Measurements from ENCODE around the gene ZNF14.
A peak's percentile ranks its signal among the peaks of the same experiment; 100 is the strongest.
"Not testable (repeated sequence)": the region's sequence is repeated elsewhere in the genome, so short reads cannot be mapped to it uniquely, and the experiment has no call there.

ZNF14 gene

DNA sequence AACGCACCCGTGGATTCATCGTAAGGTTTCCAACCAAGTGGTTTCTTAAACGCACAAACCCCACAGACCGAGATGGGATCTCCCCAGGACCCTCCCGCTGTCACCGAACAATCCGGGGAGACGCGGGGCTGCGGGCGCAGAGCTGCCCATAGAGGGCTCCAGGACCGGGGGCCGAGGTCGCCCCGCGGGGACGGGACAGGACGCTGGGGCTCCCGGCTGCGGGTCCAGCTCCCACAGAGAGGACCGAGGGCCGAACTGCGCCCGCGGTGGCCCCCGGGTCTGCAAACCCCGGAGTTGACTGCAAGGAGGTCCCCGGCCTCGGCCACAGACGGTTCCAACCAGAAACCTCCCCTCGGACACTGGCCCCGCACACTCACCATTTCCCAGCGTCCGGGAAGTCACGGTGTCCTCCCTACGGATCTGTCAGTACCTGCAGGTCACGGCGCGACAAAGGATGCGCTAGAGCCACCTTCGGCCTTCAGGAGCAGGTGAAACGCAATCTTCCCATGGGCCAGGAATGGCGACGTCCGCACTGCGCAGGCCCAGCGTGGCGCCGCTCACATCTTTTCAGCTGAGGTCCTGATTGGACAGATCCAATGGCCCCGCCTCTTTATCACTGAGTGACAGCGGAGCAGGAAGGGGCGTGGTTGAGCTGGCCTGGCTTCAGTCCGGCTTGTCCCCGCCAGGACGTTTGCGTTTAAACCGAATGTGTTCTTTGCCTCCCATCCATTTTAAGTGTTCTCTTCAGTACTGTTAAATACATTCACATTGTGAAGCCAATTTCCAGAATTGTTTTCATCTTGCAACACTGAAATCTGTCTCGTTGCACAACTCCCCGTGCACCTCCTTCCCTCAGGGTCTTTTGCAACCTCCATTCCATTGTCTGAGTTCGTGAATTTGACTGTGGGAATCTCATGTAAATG is at the start of gene ZNF14:
Gene ZNF14, minus strand, starts transcription at position 534 of the 923 bp plus-strand sequence. Its CDS starts 154 bp downstream, at position 380.
- DNase-seq: peak; percentile 88 to 91

DNA sequence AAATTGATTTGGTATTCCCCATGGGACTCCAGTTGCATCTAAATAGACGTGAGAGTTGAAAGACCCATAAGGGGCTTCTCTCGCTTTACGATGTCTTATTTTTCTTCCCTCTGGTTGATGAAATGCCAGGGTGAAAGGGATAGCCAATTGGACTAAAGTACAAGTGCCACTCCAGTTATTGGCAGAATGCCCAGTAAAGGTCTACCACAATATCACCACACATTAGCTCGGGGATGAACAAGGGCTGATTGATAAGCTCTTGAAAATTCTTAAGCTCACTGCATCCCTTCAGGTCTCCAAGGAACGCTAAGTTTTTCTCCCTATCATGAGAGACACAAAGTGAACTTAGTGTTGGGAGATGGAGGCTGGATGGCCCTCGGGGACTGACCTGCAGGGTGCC is 48.9 kb upstream of the ZNF14 start:
- not testable (repeated sequence) for DNase-seq

DNA sequence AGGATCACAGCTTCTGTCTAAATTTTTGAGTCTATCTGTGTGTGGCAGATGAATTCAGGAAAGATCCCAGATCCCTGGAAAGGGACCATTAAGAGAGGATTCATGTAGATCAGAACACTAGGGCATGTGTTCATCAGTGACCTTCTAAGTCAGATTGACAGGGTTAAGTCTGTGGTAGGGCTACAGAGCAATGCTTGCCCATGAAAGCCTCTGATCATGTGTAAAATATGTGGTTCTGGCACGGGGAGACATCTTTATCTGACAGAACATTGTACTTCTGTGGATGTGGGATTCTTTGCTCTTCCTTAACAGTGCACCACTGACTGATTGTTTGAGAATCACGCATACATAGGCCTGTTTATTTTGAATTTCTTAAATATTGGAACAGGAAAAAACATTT is 45.8 kb upstream of the ZNF14 start:
- no peak for DNase-seq

DNA sequence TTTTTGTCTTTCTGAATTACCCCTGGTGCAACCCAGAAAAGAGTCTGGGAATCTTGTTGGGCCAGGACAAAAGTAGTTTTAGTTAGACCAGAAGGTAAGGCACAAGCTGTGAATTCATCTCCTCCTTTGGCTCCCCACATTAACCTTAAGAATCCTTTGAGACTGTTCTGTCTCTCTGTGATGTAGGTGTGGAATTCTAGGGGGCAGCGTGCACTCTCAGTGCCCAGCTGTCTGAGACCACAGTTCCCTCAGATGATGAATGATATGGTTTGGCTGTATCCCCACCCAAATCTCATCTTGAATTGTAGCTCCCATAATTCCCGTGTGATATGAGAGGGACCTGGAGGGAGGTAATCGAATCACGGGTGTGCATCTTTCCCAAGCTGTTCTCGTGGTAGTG is 44.8 kb upstream of the ZNF14 start:
- DNase-seq: no peak

DNA sequence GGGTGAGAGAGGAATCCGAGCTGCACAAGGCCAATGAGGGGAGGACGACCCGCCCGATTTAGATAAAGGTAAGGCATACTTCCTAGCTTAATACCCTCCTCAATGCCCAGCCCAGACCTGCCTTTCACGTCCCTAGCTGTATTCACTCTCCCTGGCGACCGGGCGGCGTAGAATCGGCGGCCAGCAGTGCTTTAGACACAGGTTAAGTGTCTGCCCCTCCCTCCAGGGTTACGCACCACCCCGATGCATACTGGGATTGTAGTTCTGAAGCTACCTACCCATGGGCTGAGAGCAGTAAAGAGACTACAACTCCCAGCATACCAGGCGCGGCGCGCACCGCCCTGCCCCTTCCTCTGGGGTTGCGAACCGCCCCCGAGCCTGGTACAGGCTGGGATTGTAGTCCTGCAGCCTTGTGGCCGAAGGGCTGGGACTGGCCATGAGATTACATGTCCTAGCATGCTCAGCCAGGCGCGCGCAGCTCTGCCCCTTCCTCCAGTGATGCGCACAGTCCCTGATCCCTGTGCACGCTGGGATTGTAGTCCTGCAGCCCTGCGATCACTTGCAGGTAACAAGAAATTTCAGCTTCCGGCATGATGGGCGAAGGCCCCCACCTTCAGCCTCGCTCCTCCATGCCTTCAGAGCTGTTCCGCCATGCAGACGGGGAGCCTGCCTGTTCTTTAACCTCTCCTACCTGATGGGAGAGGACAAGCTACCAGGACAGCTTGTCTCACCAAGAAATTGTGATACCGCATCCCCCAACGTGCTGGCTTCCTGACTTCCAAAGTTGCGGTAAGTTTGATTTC is 43.5 kb upstream of the ZNF14 start:
- peak; percentile 82 to 84 for DNase-seq

DNA sequence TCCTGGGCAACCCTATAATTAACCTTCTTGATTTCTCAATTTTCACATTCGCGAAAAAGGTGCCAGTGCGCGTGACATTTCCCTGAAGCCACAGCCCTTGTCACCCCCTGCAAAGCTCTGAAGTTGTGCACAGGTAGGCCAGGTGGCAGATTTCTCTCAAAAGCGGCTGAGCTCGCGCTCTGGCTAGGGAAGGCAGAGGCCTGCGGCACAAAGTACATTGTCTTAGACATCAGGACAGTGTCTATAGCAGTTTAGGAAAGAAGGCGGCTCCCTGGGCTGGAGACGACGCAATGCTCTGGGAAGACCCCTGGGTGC is 42.9 kb upstream of the ZNF14 start:
- DNase-seq: peak in 1 of 2 donors; percentile 9

DNA sequence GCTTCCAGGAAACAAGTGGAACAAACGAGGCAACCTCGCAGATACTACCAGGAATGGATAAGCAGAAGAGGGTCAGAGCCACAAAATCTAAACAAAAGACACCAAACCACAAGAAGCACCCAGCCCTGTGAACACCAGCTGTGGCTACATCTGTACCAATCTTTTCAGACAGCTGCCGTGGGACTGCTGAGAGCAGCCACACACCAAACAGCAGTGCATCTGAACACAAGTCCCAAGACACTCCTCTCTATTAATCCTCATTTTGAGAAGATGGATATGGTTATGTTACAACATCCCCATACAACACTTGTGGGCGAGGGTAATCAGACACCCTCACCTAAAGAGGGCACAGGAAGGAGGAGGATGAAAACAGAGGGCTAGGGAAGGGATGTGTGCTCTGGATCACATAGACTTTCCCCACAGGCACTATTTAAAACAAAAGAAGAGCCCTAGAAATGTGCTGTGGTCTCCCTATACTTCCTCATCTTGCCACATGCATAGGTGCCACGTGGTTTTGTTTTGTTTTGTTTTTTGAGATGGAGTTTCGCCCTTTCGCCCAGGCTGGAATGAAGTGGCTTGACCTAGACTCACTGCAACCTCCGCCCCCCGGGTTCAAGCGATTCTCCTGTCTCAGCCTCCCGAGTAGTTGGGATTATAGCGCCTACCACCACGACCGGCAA is 41.6 kb upstream of the ZNF14 start:
- no peak for DNase-seq

DNA sequence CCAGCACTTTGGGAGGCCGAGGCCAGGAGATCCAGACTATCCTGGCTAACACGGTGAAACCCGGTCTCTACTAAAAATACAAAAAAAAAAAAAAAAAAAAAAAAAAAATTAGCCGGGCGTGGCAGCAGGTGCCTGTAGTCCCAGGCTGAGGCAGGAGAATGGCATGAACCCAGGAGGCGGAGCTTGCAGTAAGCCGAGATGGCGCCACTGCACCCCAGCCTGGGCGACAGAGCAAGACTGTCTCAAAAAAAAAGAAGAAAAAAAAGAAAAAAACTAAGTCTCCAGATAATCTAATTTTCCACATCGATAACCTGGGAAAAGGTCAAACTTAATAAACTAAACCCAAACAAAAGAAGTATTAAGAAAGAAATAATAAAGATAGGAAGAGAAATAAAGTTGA is 39.1 kb upstream of the ZNF14 start:
- not testable (repeated sequence) for DNase-seq

DNA sequence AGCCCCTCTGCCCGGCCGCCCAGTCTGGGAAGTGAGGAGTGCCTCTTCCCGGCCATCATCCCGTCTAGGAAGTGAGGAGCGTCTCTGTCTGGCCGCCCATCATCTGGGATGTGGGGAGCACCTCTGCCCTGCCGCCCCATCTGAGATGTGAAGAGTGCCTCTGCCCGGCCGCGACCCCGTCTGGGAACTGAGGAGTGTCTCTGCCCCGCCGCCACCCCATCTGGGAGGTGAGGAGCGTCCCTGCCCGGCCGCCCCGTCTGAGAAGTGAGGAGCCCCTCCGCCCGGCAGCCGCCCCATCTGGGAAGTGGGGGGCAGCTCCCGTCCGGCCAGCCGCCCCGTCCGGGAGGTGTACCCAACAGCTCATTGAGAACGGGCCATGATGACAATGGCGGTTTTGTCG is 37.1 kb upstream of the ZNF14 start:
- DNase-seq: not testable (repeated sequence)

DNA sequence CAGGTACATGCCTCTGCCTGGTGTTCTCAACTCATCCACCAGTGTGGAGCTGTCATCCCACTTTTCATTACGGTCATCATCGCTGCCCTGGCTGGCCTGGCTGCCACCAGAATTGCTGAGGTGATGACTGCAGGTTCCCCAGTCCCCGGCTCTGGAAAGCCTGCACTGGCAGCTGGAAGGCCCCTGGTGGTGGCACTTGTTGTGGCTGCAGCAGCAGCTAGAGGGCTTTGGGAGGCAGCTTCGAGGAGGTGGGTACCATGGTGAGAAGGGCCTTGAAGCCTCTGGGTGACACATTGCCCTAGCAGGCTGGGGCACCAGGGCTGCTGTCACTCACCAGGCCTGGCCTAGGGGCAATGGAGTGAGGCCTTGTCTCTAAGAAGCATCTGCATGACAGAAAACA is 25.3 kb upstream of the ZNF14 start:
- DNase-seq: no peak

DNA sequence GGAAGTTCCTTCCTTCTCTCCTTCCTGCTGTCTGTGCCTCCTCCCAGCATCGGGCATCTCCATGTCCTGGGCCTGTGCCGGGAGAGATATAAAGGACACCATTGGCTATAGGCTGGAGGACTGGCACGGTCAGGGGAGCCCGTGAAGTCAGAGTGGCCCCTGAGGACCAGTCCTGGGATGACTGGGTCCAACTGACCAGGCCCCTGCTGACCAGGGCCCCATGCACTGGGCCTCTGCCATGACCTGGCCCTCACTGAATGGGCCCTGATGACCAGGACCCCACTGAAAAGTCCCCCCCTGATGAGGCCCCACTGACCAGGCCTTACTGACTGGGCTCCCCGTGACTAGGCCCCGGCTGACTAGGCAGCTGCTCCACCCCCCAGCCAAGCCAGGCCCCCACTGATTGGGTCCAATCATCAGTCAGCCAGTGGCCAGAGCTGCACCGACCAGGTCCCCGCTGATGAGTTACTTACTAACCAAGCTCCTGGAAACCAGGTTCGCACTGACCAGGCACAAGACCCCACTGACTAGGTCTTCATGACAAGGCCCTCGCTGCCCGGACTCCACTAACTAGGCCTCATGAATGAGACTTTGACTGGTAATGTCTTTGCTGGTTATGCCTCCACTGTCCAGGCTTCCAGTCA is 20.0 kb upstream of the ZNF14 start:
- no peak for DNase-seq

DNA sequence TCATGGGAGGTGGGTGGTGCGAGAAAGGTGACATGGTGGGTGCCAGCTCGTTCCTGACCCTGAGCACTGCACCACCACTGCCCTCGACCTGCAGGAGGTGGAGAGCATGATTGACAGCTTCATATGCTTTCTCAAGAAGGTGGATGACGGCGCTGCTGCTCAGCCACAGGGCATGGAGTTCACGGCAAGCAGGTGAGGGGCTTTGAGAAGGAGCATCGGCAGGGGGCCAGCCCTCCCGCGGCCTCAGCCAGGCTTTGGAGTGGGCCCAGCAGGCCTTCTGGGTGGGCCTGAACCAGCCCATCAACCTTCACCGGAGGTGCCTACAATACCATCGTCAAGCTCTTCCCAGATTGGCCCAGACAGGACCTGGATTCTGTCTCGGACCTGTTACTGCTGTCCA is 18.9 kb upstream of the ZNF14 start:
- no peak for DNase-seq

DNA sequence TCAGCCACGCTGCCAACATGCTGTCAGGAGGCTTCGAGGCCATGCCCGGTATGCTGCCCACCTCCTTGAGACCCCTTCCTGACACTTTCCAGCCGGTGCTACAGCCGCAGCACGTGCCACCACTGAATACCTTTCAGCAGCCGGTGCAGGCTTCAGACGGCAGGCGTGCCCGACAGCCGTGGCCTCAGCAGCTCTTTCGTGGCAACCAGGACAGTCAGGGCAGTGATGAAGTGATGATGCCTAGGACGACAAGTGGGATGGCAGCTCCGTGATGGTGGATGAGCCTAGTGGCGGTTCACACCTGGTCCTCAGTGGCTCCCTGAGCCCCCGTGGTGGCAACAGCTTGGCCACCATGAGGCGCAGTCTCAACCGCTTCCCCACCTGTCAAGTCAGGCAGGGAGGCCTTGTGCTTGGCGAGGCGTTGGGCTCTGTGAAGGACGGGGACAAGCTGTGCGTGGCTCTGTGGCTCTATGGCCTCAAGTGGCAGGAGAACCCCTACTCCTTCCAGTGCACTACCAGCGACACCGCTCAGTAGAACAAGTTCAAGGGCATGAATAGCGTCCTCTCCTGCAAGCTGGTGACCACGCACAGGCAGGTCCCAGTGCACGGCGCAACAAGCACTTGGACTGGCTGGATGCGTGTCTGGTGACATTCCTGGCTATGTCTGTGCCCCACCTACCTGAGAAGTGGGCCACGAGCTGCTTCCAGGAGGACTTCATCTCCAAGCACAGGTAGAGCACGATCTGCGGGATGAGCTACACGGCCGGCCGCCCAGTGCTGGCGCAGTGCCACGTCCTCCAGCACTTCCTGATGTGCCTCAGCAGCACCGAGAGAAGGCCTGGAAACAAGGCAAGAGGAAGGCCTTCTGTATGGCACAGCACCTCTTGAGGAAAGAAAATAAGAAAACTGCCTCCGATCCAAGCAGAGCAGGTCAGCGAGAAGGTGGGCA is 18.2 kb upstream of the ZNF14 start:
- DNase-seq: no peak

DNA sequence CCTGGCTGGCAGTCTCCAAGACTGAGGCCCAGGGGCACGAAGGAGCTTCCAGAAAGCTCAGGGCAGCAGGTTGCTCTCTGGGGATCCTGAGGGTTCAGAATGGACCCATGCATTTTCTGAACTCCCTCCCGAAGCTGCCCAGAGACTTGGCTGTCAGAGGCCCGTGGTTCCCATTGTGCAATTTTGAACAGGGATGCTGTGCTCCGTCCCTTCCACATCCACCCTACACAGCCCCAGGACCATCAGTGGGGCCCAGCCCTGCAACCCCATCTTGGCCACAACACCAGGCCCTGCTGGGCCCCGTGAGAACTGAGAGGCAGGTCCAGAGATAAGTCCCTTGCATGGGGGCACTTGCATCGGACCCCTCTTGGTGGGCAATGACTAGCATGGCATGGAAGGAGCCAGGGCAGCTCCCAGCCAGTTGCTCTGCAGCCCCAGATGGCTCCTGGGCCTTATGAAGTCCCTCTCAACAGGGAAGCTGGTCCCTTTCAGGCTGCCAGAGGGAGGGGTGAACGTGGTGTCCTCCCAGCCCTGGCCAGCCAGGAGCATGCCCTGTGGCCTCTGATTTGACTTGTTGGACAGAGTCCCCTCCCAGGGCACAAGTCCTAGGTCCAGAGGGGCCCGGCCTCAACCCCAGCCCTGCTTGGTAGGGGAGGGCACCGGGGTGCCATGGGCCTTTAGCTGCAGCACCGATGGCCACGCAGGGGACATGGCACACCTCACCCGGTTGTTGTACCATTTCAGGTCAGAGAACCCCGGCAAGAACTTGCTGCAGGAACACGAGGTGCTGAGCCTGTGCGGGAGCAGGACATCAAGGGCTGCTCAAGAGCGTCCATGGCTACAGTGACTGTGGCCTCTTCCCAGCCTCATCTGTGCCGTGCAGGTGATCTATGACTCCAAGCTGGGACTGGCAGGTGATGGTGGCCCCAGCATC is 17.3 kb upstream of the ZNF14 start:
- no peak for DNase-seq

DNA sequence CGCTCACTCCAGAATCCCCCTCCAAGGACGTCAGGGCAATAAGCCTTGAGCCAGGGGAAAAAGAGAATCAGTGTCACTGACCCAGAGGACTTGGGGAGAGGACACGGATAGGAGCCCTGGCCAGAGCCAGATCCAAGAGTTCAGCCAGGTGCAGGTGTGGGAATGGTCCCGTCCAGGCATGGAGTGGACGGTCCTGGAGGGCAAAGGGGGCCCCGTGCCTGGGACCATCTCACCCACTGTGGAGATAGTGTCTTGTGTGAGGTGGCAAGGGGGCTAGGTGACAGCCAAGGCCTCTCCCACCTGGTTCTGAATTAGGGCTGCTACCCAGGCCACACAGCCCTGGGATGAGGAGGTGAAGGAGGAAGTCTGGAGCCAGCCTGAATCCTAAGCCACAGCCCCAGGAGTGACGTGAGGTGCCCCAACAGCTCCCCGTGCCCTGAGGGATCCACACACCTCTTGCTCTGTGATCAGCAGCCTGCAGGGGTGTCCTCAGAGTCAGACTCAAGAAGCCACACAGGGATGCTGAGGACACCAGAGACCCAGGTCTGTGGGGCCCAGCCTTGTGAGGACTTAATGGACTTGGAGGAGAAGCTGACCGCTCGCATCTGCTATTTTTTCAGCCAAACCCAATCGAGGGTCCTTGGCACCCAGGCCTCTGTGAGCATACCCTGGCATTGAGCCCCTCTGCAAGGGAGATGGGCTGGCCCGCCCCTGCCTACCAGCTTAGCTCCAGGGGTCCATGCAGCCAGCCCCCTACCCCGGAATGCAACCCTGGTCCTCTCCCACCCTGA is 16.4 kb upstream of the ZNF14 start:
- no peak for DNase-seq

DNA sequence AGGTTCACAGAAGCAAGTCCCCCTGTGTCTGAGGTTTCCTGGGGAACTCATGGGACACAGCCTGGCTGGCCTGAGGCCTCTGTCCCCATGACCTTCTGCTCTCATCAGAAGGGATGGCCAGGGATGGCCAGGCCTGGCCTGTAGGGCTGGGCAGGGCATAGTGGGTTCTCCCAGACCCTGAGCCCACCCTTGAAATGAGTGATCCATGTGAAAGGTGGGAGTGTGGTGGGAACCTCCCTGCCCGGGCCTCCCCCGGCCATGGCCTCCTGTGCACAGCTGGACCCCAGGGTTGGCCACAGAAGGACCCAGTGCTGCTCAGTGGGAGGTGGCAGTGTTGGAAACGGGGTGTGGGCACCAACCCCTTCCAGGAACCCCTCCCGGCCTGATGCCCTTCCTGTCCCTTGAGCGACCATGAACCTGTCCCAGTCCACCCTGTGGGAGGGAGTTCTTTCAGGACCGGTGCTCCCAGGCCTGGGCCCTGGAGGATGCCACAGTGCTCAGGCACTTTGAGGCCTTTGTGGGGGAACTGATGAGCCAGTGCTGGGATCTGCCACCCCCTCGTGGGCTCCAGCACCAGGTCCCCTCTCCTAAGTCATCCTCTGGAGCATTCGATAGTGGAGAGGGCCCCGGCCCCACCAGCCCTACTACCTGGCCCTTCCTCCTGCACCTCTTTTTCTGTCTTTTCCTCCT is 15.5 kb upstream of the ZNF14 start:
- DNase-seq: no peak

DNA sequence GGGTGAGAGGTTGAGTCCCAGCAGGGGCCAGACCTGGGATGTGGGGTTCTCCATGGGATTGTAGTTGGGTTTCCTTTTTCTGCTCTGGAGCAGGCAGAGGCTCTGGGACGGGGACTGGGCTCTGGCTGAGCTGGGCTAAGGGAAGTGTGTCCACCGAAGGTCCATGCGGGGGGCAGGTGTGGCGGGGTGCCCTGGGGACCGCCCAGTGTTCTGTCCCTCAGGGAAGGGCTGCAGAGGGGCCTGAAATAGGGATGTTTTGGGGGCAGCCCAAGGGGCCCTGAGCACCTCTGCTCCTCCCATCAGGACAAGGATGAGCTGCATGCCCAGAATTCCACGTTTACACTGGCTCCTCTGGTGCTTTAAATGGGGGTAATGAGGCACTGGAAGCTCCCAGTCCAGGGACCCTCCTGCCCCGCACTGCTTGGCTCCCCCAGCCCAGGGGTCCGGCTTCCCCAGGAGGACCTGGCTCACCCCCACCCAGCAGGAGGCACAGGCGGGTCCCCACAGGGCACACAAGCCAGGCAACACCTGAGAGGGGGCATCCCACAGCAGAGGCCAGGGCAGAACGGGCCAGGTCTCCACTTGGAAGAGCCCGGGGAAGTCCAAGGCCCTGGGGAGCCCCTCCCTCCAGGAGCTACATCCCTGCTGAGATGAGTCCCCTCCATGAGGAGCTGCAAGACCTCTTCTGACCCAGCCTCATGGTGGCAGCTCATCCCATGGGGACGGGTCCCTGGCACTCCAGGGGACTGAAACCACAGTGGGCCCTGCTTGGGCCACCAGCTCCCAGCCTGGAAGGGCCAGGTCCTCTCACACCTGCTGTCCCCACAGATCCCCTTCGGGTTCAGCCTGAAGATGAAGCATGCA is 14.7 kb upstream of the ZNF14 start:
- no peak for DNase-seq

Measured in stimulated activated CD4-positive, alpha-beta T cell treated with anti-CD3 and anti-CD28 coated beads, Interleukin-2, amount 100 ng/mL, for 48 hours (primary cell).